ENCODE data around the gene BPHL.

DNA sequence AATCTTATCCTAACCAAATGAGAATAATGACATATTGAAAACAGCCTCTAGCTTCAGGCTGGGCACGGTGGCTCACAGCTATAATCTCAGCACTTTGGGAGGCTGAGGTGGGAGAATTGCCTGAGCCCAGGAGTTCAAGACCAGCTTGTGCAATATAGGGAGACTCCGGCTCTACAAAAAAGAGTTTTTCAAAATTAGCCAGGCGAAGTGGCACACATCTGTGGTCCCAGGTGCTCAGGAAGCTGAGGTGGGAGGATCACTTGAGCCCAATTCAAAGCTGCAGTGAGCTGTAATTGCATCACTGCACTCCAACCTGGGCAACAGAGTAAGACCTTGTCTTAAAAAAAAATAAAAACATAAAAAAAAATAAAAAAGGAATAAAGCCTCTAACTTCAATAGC, 34.2 kb downstream of the BPHL start:
- TF ChIP-seq POLR2A (IDR thresholded peaks at IDR 0.05; ENCODE audit: low read depth, low read length) (no peak), REST (IDR thresholded peaks at IDR 0.05; ENCODE audit: low read depth, low read length) (no peak)
- TF ChIP-seq, protein P1, sequence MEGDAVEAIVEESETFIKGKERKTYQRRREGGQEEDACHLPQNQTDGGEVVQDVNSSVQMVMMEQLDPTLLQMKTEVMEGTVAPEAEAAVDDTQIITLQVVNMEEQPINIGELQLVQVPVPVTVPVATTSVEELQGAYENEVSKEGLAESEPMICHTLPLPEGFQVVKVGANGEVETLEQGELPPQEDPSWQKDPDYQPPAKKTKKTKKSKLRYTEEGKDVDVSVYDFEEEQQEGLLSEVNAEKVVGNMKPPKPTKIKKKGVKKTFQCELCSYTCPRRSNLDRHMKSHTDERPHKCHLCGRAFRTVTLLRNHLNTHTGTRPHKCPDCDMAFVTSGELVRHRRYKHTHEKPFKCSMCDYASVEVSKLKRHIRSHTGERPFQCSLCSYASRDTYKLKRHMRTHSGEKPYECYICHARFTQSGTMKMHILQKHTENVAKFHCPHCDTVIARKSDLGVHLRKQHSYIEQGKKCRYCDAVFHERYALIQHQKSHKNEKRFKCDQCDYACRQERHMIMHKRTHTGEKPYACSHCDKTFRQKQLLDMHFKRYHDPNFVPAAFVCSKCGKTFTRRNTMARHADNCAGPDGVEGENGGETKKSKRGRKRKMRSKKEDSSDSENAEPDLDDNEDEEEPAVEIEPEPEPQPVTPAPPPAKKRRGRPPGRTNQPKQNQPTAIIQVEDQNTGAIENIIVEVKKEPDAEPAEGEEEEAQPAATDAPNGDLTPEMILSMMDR (IDR thresholded peaks at IDR 0.05 in 2 of 3, conservative IDR thresholded peaks at IDR 0.05 in 1 of 3; ENCODE audit: control insufficient read depth in 2 of 3, extremely low read depth in 1 of 3, insufficient read depth in 1 of 3, low read depth in 3 of 3, low read length in 3 of 3) = no peak
